ENCODE measurements around the gene SH3RF3.

The SH3RF3 gene

GRCh38 chr2:109448207-109448606 lies 319.2 kb downstream of the SH3RF3 start:
- TF ChIP-seq FOXP2 (optimal IDR thresholded peaks at IDR 0.05; ENCODE audit: borderline replicate concordance, extremely low read depth, extremely low read length, insufficient read depth) (no peak), POLR2AphosphoS5 (IDR thresholded peaks at IDR 0.05; ENCODE audit: low read depth, low read length) (no peak), SIN3A (IDR thresholded peaks at IDR 0.05; ENCODE audit: borderline replicate concordance, insufficient read depth, low read length) (no peak), TAF1 (IDR thresholded peaks at IDR 0.05; ENCODE audit: borderline replicate concordance, insufficient read depth, low read length) (no peak), REST (IDR thresholded peaks at IDR 0.05; ENCODE audit: insufficient read depth in 1 of 2, low read depth in 2 of 2, low read length in 2 of 2) (no peak)

- TF ChIP-seq SIN3A (IDR thresholded peaks at IDR 0.05; ENCODE audit: borderline replicate concordance, insufficient read depth, low read length) (no peak), TAF1 (IDR thresholded peaks at IDR 0.05; ENCODE audit: borderline replicate concordance, insufficient read depth, low read length) (no peak), FOXP2 (optimal IDR thresholded peaks at IDR 0.05; ENCODE audit: borderline replicate concordance, extremely low read depth, extremely low read length, insufficient read depth) (no peak), POLR2AphosphoS5 (IDR thresholded peaks at IDR 0.05; ENCODE audit: low read depth, low read length) (no peak), REST (IDR thresholded peaks at IDR 0.05; ENCODE audit: insufficient read depth in 1 of 2, low read depth in 2 of 2, low read length in 2 of 2) (no peak)
Observed at GRCh38 chr2:109448946-109449788, 320.2 kb downstream of the SH3RF3 start.

GRCh38 chr2:109450574-109451273 lies 321.7 kb downstream of the SH3RF3 start:
- TF ChIP-seq POLR2AphosphoS5 (IDR thresholded peaks at IDR 0.05; ENCODE audit: low read depth, low read length) (no peak), TAF1 (IDR thresholded peaks at IDR 0.05; ENCODE audit: borderline replicate concordance, insufficient read depth, low read length) (no peak), SIN3A (IDR thresholded peaks at IDR 0.05; ENCODE audit: borderline replicate concordance, insufficient read depth, low read length) (no peak), REST (IDR thresholded peaks at IDR 0.05; ENCODE audit: insufficient read depth in 1 of 2, low read depth in 2 of 2, low read length in 2 of 2) (no peak), FOXP2 (optimal IDR thresholded peaks at IDR 0.05; ENCODE audit: borderline replicate concordance, extremely low read depth, extremely low read length, insufficient read depth) (no peak)

- TF ChIP-seq REST (IDR thresholded peaks at IDR 0.05; ENCODE audit: insufficient read depth in 1 of 2, low read depth in 2 of 2, low read length in 2 of 2) (no peak), TAF1 (IDR thresholded peaks at IDR 0.05; ENCODE audit: borderline replicate concordance, insufficient read depth, low read length) (no peak), SIN3A (IDR thresholded peaks at IDR 0.05; ENCODE audit: borderline replicate concordance, insufficient read depth, low read length) (no peak), POLR2AphosphoS5 (IDR thresholded peaks at IDR 0.05; ENCODE audit: low read depth, low read length) (no peak), FOXP2 (optimal IDR thresholded peaks at IDR 0.05; ENCODE audit: borderline replicate concordance, extremely low read depth, extremely low read length, insufficient read depth) (no peak)
Observed at GRCh38 chr2:109451671-109452070, 322.7 kb downstream of the SH3RF3 start.
